Testis (tissue), 2 donors: ENCODE results near the gene ADAMTS6.

Experiments used
- POLR2A ChIP-seq: fragments of 450-650 bp; IDR thresholded peaks from one replicate; pipeline ENCODE4 v1.6.1; 2017; ENCODE audit warnings: antibody characterized with exemption, mild to moderate bottlenecking, moderate library complexity
- TF ChIP-seq, protein P1 (sequence below), 3 experiments: fragments of 450-650 bp in 2 of 3; fragments of 200-600 bp in 1 of 3; sonication (generic) in 1 of 3; IDR thresholded peaks; one replicate each; pipeline ENCODE4 v1.5.1; 2016 to 2019; ENCODE audit warnings: antibody characterized with exemption in 3 of 3, mild to moderate bottlenecking in 2 of 3, moderate library complexity in 1 of 3

DNA sequence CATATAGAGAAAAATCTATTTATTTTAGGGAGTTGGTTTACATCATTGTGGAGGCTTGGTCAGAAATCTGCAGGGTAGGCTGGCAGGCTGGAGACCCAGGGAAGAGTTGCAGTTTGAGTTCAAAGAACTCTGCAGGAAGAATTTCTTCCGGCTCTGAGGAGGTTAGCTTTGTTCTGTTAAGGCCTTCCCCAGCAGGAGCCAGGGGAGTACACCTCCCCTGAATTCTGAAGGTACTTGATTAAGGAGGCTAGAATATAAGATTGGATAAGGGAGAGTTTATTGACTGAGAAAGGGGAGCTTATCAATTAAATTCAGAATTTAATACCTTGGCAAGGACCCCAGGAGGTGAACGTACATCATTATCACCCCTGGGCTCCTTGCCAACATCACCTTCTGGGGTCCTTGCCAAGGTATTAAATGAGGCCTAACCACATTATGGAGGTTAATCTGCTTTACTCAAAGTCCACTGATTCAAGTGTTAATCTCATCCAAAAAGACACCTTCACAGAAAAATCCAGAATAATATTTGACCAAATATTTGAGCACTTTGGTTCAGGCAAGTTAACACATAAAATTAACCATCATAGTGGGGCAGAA, 361.3 kb downstream of the ADAMTS6 start:
- TF ChIP-seq, protein P1, sequence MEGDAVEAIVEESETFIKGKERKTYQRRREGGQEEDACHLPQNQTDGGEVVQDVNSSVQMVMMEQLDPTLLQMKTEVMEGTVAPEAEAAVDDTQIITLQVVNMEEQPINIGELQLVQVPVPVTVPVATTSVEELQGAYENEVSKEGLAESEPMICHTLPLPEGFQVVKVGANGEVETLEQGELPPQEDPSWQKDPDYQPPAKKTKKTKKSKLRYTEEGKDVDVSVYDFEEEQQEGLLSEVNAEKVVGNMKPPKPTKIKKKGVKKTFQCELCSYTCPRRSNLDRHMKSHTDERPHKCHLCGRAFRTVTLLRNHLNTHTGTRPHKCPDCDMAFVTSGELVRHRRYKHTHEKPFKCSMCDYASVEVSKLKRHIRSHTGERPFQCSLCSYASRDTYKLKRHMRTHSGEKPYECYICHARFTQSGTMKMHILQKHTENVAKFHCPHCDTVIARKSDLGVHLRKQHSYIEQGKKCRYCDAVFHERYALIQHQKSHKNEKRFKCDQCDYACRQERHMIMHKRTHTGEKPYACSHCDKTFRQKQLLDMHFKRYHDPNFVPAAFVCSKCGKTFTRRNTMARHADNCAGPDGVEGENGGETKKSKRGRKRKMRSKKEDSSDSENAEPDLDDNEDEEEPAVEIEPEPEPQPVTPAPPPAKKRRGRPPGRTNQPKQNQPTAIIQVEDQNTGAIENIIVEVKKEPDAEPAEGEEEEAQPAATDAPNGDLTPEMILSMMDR (IDR thresholded peaks at IDR 0.05): no peak
- no peak for TF ChIP-seq POLR2A
